GM12872 (cell line): ENCODE measurements around the gene HTR6.

Source experiments
- TF ChIP-seq, protein P1 (sequence below): IDR thresholded peaks from 3 replicates; pipeline ENCODE4 v1.5.1; 2011; ENCODE audit warnings: low read depth, mild to moderate bottlenecking, low read length, moderate library complexity; ENCODE audit not compliant: insufficient read depth

The HTR6 gene

DNA sequence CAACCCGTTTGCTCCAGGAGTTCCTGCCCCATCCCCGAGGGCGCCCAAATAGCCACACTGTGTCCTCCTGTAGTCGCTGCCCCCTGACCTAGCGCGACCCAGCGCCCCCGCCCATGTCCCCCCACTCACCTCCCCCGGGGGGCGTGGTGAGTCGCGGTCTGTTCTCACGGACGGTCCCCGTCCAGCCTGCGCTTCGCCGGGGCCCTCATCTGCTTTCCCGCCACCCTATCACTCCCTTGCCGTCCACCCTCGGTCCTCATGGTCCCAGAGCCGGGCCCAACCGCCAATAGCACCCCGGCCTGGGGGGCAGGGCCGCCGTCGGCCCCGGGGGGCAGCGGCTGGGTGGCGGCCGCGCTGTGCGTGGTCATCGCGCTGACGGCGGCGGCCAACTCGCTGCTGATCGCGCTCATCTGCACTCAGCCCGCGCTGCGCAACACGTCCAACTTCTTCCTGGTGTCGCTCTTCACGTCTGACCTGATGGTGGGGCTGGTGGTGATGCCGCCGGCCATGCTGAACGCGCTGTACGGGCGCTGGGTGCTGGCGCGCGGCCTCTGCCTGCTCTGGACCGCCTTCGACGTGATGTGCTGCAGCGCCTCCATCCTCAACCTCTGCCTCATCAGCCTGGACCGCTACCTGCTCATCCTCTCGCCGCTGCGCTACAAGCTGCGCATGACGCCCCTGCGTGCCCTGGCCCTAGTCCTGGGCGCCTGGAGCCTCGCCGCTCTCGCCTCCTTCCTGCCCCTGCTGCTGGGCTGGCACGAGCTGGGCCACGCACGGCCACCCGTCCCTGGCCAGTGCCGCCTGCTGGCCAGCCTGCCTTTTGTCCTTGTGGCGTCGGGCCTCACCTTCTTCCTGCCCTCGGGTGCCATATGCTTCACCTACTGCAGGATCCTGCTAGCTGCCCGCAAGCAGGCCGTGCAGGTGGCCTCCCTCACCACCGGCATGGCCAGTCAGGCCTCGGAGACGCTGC is 1.1 kb downstream of the HTR6 start:
- TF ChIP-seq, protein P1, sequence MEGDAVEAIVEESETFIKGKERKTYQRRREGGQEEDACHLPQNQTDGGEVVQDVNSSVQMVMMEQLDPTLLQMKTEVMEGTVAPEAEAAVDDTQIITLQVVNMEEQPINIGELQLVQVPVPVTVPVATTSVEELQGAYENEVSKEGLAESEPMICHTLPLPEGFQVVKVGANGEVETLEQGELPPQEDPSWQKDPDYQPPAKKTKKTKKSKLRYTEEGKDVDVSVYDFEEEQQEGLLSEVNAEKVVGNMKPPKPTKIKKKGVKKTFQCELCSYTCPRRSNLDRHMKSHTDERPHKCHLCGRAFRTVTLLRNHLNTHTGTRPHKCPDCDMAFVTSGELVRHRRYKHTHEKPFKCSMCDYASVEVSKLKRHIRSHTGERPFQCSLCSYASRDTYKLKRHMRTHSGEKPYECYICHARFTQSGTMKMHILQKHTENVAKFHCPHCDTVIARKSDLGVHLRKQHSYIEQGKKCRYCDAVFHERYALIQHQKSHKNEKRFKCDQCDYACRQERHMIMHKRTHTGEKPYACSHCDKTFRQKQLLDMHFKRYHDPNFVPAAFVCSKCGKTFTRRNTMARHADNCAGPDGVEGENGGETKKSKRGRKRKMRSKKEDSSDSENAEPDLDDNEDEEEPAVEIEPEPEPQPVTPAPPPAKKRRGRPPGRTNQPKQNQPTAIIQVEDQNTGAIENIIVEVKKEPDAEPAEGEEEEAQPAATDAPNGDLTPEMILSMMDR = no peak

DNA sequence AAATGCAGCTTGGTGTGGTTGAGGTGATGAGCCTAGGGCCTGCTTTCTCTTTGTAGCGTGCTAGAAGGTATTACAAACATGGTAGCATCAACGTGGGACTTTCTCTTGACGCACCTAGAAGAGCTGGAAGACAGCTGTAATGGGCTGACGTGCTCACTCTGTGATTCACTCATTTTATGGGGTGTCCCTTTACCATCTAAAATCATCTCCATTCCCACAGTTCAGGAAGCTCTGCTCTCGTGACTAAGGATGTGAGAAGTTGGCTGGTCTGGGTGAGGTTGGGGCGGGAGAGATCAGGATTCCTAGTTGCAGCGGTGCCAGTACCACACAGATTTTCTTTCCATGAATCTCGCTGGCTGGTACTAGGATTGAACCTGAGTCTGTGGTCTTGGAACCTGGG is 4.2 kb downstream of the HTR6 start:
- TF ChIP-seq, protein P1 = no peak

DNA sequence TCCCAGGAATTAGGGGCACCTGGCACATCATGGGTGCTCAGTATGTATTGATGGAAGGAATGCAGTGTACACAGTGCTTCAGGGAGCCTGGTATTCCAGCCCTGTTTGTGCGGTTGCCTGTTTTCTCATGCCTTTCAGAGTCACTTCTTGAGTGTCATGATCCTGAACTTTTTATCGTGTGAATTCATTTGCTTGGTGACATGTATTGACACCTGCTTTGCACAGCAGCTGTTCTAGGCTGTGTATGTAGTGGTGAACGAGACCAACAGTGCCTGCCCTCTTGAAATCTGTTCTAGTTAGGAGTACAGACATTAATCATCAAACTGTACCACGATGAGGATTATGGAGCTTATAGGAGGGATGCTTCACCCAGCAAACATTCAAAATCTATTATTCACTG is 6.1 kb downstream of the HTR6 start:
- TF ChIP-seq, protein P1 = no peak

DNA sequence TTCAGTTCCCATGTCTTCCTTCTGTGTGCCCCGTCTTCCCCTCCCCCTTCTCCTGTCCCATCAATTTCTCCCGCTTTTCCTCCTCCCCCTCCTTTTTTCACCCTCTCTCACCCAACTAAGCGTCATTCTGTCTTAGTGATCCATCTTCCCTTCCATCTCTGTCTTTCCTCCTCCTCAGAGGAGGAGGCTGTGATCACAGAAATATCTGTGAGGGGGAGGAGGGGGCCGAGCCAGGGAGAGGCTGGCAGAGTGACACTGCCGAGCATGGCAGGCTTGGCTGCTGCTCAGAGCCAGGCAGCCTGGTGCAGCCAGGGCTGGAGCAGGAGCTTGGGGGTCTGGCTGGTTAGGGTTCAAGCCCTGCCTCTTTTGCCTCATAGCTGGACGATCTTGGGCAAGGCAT is 7.6 kb downstream of the HTR6 start:
- TF ChIP-seq, protein P1 = no peak

DNA sequence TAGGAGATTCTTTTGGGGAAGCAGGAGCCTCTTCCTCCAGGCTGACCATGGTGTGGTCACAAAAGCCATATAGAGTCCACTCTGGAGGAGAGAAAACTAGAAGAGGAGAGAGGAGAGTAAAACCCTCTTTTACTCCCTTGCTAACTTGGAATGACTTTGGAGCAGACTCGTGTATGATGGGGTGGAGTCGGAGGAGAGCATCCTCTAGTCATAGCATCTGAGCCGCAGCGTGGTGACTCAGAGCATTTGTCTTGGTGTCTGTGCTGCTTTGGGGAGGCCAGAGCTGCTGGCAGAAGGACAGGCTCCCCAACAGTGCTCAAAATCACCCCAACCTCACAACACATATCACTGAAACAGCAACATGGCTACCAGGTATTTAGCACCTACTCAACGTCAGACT is 11.1 kb downstream of the HTR6 start:
- TF ChIP-seq, protein P1 = no peak

DNA sequence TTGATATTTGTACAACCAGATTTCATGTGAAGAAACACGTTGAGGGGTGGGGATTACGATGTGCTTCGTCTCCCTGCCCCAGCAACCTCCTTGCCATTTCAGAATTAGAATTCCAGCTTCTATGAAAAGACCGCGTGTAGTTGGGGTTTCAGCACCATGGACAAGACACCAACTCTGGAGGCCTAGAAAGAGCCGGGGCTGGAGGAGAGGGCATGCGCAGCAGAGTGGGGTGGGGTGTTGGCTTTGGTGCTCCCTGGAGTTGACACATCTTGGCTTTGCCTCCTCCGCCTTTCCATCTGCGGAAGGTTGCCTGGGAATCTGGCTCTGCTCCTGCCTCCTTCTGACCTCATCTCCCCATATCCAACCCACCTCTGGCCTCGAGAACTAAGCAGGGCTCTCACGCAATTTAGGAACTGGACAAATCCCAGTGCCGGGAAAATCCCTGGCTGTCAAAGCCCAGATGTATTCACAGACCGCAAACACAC is 11.8 kb downstream of the HTR6 start:
- TF ChIP-seq, protein P1 = no peak

DNA sequence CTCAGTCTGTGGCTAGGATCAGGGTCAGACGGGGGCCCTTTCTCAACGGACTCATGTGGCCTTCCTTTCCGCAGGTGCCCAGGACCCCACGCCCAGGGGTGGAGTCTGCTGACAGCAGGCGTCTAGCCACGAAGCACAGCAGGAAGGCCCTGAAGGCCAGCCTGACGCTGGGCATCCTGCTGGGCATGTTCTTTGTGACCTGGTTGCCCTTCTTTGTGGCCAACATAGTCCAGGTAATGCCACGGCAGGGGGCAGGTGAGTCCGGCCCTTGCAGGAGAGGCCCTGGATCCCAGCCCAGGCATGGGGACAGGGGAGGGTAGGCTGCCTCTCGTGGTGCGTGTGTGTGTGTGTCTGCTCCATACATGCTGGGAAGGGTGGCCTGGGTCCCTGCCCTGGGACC is 13.8 kb downstream of the HTR6 start:
- TF ChIP-seq, protein P1 = no peak
